Left ventricle myocardium inferior (tissue), 1 donor: ENCODE data around the gene SNX11. TPM values are rescaled to one million over a fixed set of nuclear protein-coding genes. Genes with fewer than 3 reads are reported as not detected.

Source experiments
- DNase-seq: peaks from one replicate; pipeline ENCODE4 v3.0.0-alpha.2; 2020
- H3K27ac ChIP-seq: fragments of 200-600 bp; replicated peaks from 2 replicates; pipeline ENCODE4 v1.8.0; 2021
- H3K27me3 ChIP-seq: fragments of 200-600 bp; 2 replicates; pipeline ENCODE4 v1.8.0; 2021; ENCODE audit warnings: low read depth
- H3K36me3 ChIP-seq: fragments of 200-600 bp; 2 replicates; pipeline ENCODE4 v1.8.0; 2021
- H3K4me1 ChIP-seq: fragments of 200-600 bp; 2 replicates; pipeline ENCODE4 v1.8.0; 2021
- H3K4me3 ChIP-seq: fragments of 200-600 bp; 2 replicates; pipeline ENCODE4 v1.8.0; 2021; ENCODE audit warnings: mild to moderate bottlenecking, moderate library complexity
- H3K9me3 ChIP-seq: fragments of 200-600 bp; replicated peaks from 2 replicates; pipeline ENCODE4 v1.8.0; 2021
- intact Hi-C: fragments of 100-400 bp; cut with micrococcal nuclease; formaldehyde crosslinking; loops from one replicate; pipeline ENCODE4 v1.11.0; 2022
- total RNA-seq: library from RNA; stranded (reverse); fragmentation: NEBNext Ultra II Directional; extraction: Animal tissue kit (Norgen Biotek cat#: 25700); gene quantifications from one replicate; pipeline ENCODE4 v1.2.1, GENCODE V29; 2021
- TF ChIP-seq, protein P1 (sequence below): fragments of 200-600 bp; IDR thresholded peaks from 2 replicates; pipeline ENCODE4 v1.8.0; 2021; ENCODE audit warnings: antibody characterized with exemption, mild to moderate bottlenecking, borderline replicate concordance
- donor health status: DM: no; HTN: yes; CAD: no; lungs with severe emphysema.

The SNX11 gene
- total RNA-seq, 1 donor from 2014 or later = 11.3 TPM

- Histone ChIP-seq H3K4me1 (no peaks in the 10 kb centered on the region), H3K4me3 (no peak overlapping the region), H3K27ac (no peak overlapping the region), H3K9me3 (no peaks in the 10 kb centered on the region), H3K27me3 (no peaks in the 10 kb centered on the region), H3K36me3 (peaks cover 56% of the 10 kb centered on the region)
- DNase-seq = no peak
- TF ChIP-seq, protein P1, sequence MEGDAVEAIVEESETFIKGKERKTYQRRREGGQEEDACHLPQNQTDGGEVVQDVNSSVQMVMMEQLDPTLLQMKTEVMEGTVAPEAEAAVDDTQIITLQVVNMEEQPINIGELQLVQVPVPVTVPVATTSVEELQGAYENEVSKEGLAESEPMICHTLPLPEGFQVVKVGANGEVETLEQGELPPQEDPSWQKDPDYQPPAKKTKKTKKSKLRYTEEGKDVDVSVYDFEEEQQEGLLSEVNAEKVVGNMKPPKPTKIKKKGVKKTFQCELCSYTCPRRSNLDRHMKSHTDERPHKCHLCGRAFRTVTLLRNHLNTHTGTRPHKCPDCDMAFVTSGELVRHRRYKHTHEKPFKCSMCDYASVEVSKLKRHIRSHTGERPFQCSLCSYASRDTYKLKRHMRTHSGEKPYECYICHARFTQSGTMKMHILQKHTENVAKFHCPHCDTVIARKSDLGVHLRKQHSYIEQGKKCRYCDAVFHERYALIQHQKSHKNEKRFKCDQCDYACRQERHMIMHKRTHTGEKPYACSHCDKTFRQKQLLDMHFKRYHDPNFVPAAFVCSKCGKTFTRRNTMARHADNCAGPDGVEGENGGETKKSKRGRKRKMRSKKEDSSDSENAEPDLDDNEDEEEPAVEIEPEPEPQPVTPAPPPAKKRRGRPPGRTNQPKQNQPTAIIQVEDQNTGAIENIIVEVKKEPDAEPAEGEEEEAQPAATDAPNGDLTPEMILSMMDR = no peak
- intact Hi-C loops = loop anchor here (10.0 kb wide), 1 partner anchor 48 kb away; no protein-coding TSS in a partner anchor
Measured at GRCh38 chr17:48123111-48123510, 15.5 kb downstream of the SNX11 start.

- no peaks in the 10 kb centered on the region for H3K27me3 ChIP-seq
- H3K9me3 ChIP-seq = no peaks in the 10 kb centered on the region
- H3K36me3 ChIP-seq = peaks cover 49% of the 10 kb centered on the region
- intact Hi-C loops = loop anchor here (10.0 kb wide), 1 partner anchor 49 kb away; no protein-coding TSS in a partner anchor
- DNase-seq = no peak
- TF ChIP-seq, protein P1 = no peak
- no peak overlapping the region for H3K4me3 ChIP-seq
- no peak overlapping the region for H3K27ac ChIP-seq
- no peaks in the 10 kb centered on the region for H3K4me1 ChIP-seq
Measured at GRCh38 chr17:48123776-48124388, 16.3 kb downstream of the SNX11 start.

DNA sequence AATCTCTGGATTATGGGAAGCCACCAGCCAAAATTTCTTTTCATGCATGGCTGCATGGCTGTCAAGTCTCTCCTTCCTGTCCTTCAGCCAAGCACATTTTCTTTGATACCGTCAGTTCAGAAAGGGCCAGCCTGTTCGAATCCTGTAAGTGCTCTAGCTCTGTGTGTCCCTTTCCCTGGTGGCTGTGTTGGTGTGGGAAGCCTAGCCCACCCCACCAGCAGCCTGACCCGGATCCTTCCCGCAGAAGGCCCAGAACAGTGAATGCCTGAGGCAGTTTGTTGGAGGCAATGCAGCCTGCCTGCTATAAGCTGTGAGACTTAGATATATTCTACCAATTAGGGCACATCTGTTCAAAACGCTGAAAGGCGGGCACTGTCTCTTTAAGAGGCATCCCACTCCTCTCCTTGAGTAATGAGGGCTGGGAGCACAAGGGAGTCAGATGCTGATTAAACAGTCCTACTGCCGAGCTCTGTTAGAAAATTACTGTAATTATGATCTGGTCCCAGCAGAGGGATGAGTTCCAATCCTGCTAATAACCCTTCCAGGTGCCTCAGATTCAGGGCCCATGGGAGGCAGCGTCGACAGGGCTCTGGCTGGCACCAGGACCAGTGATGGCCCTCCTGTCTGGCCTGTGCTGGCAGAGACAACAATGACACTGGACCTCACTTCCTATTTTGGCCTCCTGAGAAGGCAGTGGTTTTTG, 18.4 kb downstream of the SNX11 start:
- peaks cover 11% of the 10 kb centered on the region for H3K27me3 ChIP-seq
- H3K36me3 ChIP-seq = peaks cover 31% of the 10 kb centered on the region
- intact Hi-C loops = loop anchor here (10.0 kb wide), 1 partner anchor 51 kb away; no protein-coding TSS in a partner anchor
- H3K27ac ChIP-seq = no peak overlapping the region
- TF ChIP-seq, protein P1 = no peak
- no peaks in the 10 kb centered on the region for H3K9me3 ChIP-seq
- DNase-seq = no peak
- H3K4me3 ChIP-seq = no peak overlapping the region
- H3K4me1 ChIP-seq = no peaks in the 10 kb centered on the region

- Histone ChIP-seq H3K4me3 (no peak overlapping the region), H3K36me3 (peaks cover 26% of the 10 kb centered on the region), H3K27me3 (peaks cover 11% of the 10 kb centered on the region), H3K4me1 (no peaks in the 10 kb centered on the region), H3K9me3 (no peaks in the 10 kb centered on the region), H3K27ac (no peak overlapping the region)
- no peak for DNase-seq
- intact Hi-C loops = loop anchor here (10.0 kb wide), 1 partner anchor 52 kb away; no protein-coding TSS in a partner anchor
- TF ChIP-seq, protein P1 = no peak
Measured at GRCh38 chr17:48126532-48126850, 18.9 kb downstream of the SNX11 start.

DNA sequence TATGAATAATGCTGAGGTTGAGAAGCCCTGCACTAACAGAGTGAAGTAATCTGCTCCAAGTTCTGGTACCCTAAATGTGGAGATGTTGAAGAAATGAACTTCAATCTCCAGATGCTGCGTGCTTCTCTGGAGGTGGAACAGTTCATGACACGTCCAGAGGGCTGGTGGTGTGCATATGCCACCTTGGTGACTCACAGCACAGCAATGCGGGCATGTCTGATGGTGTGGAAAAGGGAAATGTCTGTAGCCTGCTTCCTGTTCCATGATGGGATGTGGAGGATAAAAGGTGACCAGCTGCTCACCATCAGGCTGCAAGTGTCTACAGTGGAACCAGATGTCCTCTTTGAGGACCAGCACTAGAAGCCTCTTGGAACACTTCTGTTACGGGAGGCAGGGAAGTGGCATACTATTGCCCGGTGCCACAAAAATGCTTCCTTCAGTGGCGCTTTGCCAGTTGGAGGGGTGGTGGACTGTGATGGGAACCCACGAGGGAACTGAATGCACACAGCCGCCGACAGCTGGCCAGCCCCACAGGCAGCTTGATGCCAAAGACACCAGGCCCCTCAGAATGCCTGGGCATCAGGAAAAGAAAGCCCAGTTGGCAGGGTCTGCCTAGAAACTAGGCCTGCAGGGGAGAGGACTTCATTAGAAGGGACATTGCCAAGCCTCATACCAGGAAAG, 19.9 kb downstream of the SNX11 start:
- no peaks in the 10 kb centered on the region for H3K4me1 ChIP-seq
- DNase-seq = no peak
- no peak overlapping the region for H3K27ac ChIP-seq
- peaks cover 16% of the 10 kb centered on the region for H3K36me3 ChIP-seq
- peaks cover 11% of the 10 kb centered on the region for H3K27me3 ChIP-seq
- TF ChIP-seq, protein P1 = no peak
- H3K4me3 ChIP-seq = no peak overlapping the region
- intact Hi-C loops = loop anchor here (10.0 kb wide), 1 partner anchor 53 kb away; no protein-coding TSS in a partner anchor
- no peaks in the 10 kb centered on the region for H3K9me3 ChIP-seq
